Measurements from ENCODE around the gene RNF40.
"Not testable (repeated sequence)": the region's sequence is repeated elsewhere in the genome, so short reads cannot be mapped to it uniquely, and the experiment has no call there.

Gene RNF40

DNA sequence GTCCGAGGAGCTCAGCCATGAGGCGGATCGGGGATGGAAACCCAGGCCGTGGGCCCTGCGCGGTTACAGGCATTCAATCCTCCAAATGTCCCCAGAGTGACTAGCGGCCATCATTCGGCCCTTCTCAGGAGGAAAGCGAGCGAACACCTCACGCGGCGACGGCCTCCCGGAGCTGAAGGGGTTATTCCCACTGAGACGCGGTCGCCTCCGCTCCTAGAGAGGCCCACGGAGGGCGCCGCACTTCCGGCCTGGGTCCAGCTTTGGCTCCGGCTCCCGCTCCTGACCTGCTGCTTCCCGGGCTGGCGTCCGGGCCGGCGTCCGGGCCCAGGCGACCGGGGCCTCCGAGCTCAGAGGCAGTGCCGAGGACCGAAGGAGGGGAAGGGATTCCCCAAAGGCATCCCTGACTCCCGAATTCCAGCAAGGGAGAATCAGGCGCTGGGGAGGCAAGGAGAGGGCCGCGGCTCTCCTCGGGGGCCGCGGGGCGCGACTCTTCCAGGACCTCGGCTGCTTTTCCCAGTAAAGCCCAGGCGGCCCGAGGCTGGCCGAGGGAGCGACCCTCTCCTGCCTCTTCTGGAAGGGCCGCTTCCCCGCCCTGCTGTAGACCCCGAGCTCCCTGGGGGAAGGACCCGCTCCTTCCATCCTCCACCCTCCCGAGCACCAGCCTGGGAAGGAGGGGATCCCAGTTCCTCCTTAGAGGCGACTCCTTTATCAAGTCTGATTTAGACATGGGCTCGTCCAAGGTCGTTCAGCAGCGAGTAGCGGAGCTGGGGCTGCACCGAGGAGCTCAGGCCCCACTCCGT, 43.4 kb downstream of the RNF40 start:
- ChIA-PET CTCF (interaction anchor here (0.7 to 4.6 kb wide), 9 partner anchors 9 to 96 kb away, joined by 3 to 39 read pairs (median 3); no protein-coding TSS in a partner anchor), POLR2A (no interaction called here)
- TF ChIP-seq, protein P1, sequence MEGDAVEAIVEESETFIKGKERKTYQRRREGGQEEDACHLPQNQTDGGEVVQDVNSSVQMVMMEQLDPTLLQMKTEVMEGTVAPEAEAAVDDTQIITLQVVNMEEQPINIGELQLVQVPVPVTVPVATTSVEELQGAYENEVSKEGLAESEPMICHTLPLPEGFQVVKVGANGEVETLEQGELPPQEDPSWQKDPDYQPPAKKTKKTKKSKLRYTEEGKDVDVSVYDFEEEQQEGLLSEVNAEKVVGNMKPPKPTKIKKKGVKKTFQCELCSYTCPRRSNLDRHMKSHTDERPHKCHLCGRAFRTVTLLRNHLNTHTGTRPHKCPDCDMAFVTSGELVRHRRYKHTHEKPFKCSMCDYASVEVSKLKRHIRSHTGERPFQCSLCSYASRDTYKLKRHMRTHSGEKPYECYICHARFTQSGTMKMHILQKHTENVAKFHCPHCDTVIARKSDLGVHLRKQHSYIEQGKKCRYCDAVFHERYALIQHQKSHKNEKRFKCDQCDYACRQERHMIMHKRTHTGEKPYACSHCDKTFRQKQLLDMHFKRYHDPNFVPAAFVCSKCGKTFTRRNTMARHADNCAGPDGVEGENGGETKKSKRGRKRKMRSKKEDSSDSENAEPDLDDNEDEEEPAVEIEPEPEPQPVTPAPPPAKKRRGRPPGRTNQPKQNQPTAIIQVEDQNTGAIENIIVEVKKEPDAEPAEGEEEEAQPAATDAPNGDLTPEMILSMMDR (IDR thresholded peaks at IDR 0.05; ENCODE audit: control extremely low read depth, extremely low read depth, low read depth, missing control alignments), result no peak
- DNase-seq (ENCODE audit: extremely low spot score), result peak; percentile 65

DNA sequence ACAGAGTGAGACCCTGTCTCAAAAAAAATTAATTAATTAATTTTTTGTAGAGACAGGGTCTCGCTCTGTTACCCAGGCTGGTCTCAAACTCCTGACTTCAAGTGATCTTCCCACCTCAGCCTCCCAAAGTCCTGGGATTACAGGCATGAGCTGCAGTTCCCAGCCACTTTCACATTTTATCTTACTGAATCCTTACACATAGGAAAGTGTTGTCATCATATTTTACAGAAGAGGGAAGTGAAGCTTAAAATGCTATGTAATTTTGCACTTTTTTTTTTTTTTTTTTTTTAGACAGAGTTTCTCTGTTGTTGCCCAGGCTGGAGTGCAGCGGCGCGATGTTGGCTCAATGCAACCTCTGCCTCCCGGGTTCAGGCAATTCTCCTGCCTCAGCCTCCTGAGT, 46.0 kb downstream of the RNF40 start:
- CTCF ChIA-PET, result interaction anchor here (1.0 to 1.2 kb wide), 2 partner anchors 37 to 133 kb away, joined by 3 read pairs; no protein-coding TSS in a partner anchor
- POLR2A ChIA-PET, result no interaction called here
- no peak for DNase-seq (ENCODE audit: extremely low spot score)
- TF ChIP-seq, protein P1 (IDR thresholded peaks at IDR 0.05; ENCODE audit: control extremely low read depth, extremely low read depth, low read depth, missing control alignments), result no peak

DNA sequence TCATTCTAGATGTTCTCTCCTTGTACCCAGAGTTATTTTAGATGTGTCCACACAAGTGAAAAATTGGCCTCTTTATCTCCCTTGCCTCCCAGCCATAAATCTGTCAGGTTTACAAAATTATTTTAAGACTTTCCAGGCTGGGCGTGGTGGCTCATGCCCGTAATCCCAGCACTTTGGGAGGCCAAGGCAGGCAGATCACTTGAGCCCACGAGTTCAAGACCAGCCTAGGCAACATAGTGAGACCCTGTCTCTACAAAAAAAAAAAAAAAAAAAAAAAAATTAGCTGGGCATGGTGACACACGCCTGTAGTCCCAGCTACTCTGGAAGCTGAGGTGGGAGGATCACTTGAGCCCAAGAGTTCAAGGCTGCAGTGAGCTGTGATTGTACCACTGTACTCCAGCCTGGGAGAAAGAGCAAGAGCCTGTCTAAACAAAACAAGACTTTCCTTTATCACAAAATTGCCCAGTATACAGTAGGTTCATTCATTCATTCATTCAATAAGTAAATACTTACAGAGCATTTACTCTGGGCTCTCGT, 46.8 kb downstream of the RNF40 start:
- ChIA-PET CTCF (interaction anchor here (1.0 to 1.3 kb wide), 3 partner anchors 11 to 132 kb away, joined by 3 read pairs; no protein-coding TSS in a partner anchor), POLR2A (interaction anchor here (0.6 kb wide), 1 partner anchor 13 kb away, joined by 3 read pairs; no protein-coding TSS in a partner anchor)
- DNase-seq (ENCODE audit: extremely low spot score), result not testable (repeated sequence)

DNA sequence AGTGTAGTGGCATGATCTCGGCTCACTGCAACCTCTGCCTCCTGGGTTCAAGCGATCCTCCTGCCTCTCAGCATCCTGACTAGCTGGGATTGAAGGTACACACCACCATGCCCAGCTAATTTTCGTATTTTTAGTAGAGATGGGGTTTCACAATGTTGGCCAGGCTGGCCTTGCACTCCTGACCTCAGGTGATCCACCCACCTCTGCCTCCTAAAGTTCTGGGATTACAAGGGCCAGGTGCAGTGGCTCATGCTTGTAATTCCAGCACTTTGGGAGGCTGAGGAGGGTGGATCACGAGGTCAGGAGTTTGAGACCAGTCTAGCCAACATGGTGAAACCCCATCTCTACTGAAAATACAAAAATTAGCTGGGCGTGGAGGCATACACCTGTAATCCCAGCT, 47.6 kb downstream of the RNF40 start:
- POLR2A ChIA-PET; DNase-seq (ENCODE audit: extremely low spot score): not testable (repeated sequence)
- CTCF ChIA-PET, result interaction anchor here (1.3 kb wide), 1 partner anchor 12 kb away, joined by 3 read pairs; no protein-coding TSS in a partner anchor

DNA sequence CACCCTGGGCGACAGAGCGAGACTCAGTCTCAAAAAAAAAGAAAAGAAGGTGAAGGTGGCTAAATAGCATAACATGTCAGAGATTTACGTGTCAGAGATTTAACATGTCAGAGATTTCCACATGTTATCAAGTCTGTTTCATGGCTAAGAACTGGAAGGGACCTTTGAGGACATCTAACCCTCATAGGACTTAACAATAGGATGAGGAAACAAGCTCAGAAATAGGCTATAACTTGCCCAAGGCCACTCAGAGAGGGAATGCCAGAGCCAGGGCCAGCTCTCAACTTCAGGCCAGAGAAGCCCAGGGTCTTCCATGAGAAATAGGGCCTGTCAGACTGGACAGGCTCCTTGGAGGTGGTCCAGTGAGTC, 51.7 kb downstream of the RNF40 start:
- CTCF ChIA-PET, result interaction anchor here (0.6 to 4.2 kb wide), 27 partner anchors 10 to 140 kb away, joined by 3 to 39 read pairs (median 6); no protein-coding TSS in a partner anchor
- no peak for DNase-seq (ENCODE audit: extremely low spot score)
- POLR2A ChIA-PET, result interaction anchor here (0.6 kb wide), 1 partner anchor 9 kb away, joined by 3 read pairs; no protein-coding TSS in a partner anchor
- TF ChIP-seq, protein P1 (IDR thresholded peaks at IDR 0.05; ENCODE audit: control extremely low read depth, extremely low read depth, low read depth, missing control alignments), result no peak

DNA sequence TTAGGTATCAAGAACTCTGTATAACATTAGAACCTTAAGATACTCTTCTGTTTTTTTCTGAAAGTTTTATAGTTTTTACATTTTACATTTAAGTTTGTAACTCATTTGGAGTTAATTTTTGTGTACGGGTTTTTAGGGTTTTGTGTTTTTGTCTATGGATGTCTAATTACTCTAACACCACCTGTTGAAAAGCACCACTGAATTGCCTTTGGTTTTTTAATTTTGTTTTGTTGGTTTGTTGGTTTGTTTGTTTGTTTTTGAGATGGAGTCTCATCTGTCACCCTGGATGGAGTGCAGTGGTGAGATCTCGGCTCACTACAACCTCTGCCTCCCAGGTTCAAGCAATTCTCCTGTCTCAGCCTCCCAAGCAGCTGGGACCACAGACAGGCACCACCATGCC, 54.6 kb downstream of the RNF40 start:
- ChIA-PET POLR2A (no interaction called here), CTCF (interaction anchor here (1.0 to 3.8 kb wide), 2 partner anchors 28 to 85 kb away, joined by 4 to 22 read pairs; no protein-coding TSS in a partner anchor)
- TF ChIP-seq, protein P1 (IDR thresholded peaks at IDR 0.05; ENCODE audit: control extremely low read depth, extremely low read depth, low read depth, missing control alignments), result no peak
- DNase-seq (ENCODE audit: extremely low spot score), result no peak

DNA sequence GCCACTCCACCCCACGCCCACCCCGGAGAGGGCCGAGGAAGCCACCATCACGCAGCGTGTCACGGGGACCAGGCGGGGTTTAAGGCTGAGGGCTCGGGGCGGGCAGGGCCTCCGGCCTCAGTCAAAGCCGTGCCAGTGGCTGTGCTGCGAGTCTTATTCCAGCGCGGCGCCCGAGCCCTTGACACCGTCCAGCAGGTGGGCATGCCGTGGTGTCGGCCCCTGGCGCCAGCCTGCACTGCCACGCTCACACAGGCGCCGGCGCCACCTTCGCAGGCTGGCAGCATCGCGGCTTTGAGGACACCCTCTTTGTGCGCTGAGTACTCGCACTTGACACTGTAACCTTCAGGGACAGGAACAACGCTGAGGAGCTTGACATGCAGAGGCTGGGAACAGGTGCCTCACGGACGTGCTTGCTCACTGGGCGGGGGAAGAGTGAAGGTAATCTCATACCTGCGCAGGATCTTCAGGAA, 58.9 kb downstream of the RNF40 start:
- ChIA-PET CTCF (no interaction called here), POLR2A (no interaction called here)
- TF ChIP-seq, protein P1 (IDR thresholded peaks at IDR 0.05; ENCODE audit: control extremely low read depth, extremely low read depth, low read depth, missing control alignments), result no peak
- no peak for DNase-seq (ENCODE audit: extremely low spot score)

DNA sequence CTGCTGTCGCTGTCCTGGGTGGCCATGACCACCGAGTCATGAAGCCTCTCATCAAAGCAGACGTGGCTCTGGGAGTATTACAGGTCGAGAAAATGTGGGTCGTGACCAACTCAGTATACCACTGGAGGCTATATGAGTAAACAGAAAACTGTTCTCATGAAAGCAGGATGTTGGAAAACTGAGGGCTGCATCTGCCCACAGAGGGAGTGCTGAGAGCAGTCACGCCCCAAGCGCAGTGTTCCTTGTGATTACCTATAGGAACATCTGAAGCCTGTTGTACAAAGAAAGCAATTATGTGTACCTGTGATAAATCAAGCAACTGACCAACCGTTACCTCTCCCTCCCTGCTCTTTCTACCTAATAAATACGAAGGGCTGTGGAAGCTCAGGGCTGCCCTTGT, 59.3 kb downstream of the RNF40 start:
- CTCF ChIA-PET; DNase-seq (ENCODE audit: extremely low spot score); POLR2A ChIA-PET: not testable (repeated sequence)
